SK-N-MC (cell line): Measurements from ENCODE around the gene MRGPRX2.

Experiments used
- EZH2 ChIP-seq: fragments of 200-600 bp; sonication (generic); IDR thresholded peaks from one replicate; pipeline ENCODE4 v1.6.1; 2017; ENCODE audit warnings: antibody characterized with exemption
- POLR2AphosphoS5 ChIP-seq: IDR thresholded peaks from 2 replicates; pipeline ENCODE4 v1.6.1; 2012; ENCODE audit warnings: mild to moderate bottlenecking, low read depth, low read length, borderline replicate concordance

DNA sequence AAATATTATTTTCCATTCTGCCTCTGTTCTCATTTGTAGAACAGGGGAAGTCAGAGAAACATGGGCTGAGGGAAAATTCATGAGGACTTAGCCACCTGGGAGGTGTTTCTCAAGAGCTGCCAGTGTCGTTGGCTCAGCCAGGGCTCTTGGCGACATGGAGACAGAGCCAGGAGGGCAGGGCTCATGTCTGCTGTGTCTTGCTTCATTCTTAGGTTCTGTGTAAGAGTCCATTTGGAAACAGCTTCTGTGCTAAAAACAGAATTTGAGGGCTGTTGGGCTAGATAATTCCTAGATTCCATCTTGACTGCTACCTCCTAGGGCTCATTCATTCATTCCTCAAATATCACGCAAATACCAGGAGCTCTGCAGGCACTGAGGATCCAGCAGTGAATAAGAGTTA, 15.1 kb upstream of the MRGPRX2 start:
- TF ChIP-seq POLR2AphosphoS5: no peak
- TF ChIP-seq EZH2: no peak
